ENCODE data around the gene OBSL1.
A peak's percentile ranks its signal among the peaks of the same experiment; 100 is the strongest.

Gene OBSL1

GRCh38 chr2:219527472-219527871, 43.9 kb downstream of the OBSL1 start:
- no peak for DNase-seq (ENCODE audit: low read depth, low spot score)
- TF ChIP-seq CTCF (IDR thresholded peaks at IDR 0.05; ENCODE audit: low read depth, low read length), result no peak
- no peak overlapping the region for H3K4me3 ChIP-seq (ENCODE audit: low read depth, low read length)
- in situ Hi-C loops (cut with HindIII; ENCODE audit: low sequenced_read_pairs), result no loop called here

GRCh38 chr2:219527076-219527394, 44.3 kb downstream of the OBSL1 start:
- no peak for TF ChIP-seq CTCF (IDR thresholded peaks at IDR 0.05; ENCODE audit: low read depth, low read length)
- in situ Hi-C loops (cut with HindIII; ENCODE audit: low sequenced_read_pairs), result no loop called here
- no peak overlapping the region for H3K4me3 ChIP-seq (ENCODE audit: low read depth, low read length)
- DNase-seq (ENCODE audit: low read depth, low spot score), result no peak

- DNase-seq (ENCODE audit: low read depth, low spot score), result no peak
- TF ChIP-seq CTCF (IDR thresholded peaks at IDR 0.05; ENCODE audit: low read depth, low read length), result no peak
- H3K4me3 ChIP-seq (ENCODE audit: low read depth, low read length), result no peak overlapping the region
- in situ Hi-C loops (cut with HindIII; ENCODE audit: low sequenced_read_pairs), result no loop called here
These were observed 44.8 kb downstream of the OBSL1 start for GRCh38 chr2:219526320-219527075.

- no peak overlapping the region for H3K4me3 ChIP-seq (ENCODE audit: low read depth, low read length)
- DNase-seq (ENCODE audit: low read depth, low spot score), result no peak
- in situ Hi-C loops (cut with HindIII; ENCODE audit: low sequenced_read_pairs), result no loop called here
- no peak for TF ChIP-seq CTCF (IDR thresholded peaks at IDR 0.05; ENCODE audit: low read depth, low read length)
These were observed 45.7 kb downstream of the OBSL1 start for GRCh38 chr2:219525533-219526232.

GRCh38 chr2:219524817-219525216, 46.5 kb downstream of the OBSL1 start:
- no peak overlapping the region for H3K4me3 ChIP-seq (ENCODE audit: low read depth, low read length)
- in situ Hi-C loops (cut with HindIII; ENCODE audit: low sequenced_read_pairs), result no loop called here
- no peak for DNase-seq (ENCODE audit: low read depth, low spot score)
- TF ChIP-seq CTCF (IDR thresholded peaks at IDR 0.05; ENCODE audit: low read depth, low read length), result no peak

- in situ Hi-C loops (cut with HindIII; ENCODE audit: low sequenced_read_pairs), result no loop called here
- peak; percentile 8 for TF ChIP-seq CTCF (IDR thresholded peaks at IDR 0.05; ENCODE audit: low read depth, low read length)
- no peak overlapping the region for H3K4me3 ChIP-seq (ENCODE audit: low read depth, low read length)
- no peak for DNase-seq (ENCODE audit: low read depth, low spot score)
These were observed 48.2 kb downstream of the OBSL1 start for GRCh38 chr2:219523031-219523671.

All from astrocyte of the spinal cord (primary cell).